GM21526 (cell line): Measurements from ENCODE around the gene PCDHGB3.
"Not testable (repeated sequence)": the region's sequence is repeated elsewhere in the genome, so short reads cannot be mapped to it uniquely, and the experiment has no call there.

Experiments
- ATAC-seq: cut with Tn5 transposase; IDR thresholded peaks from one replicate; pipeline ENCODE4 v1.9.1; 2021; ENCODE audit warnings: moderate library complexity; ENCODE audit not compliant: unreplicated experiment, low FRiP score

Gene PCDHGB3

DNA sequence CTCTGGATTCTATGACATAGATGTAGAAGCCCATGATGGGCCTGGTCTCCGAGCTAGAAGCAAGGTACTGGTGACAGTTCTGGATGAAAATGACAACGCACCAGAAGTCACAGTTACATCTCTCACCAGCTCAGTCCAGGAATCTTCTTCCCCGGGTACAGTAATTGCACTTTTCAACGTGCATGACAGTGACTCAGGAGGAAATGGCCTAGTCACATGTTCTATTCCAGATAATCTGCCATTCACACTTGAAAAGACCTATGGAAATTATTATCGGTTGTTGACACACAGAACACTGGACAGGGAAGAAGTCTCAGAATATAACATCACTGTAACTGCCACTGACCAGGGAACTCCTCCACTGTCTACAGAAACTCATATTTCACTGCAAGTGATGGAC lies 13.9 kb upstream of the PCDHGB3 start:
- ATAC-seq = no peak

- ATAC-seq = no peak
Measured at GRCh38 chr5:141356950-141357349, 13.1 kb upstream of the PCDHGB3 start.

GRCh38 chr5:141359790-141360426 lies 10.1 kb upstream of the PCDHGB3 start, which contains the start of gene PCDHGB2:
Gene PCDHGB2, plus strand, starts transcription at chr5:141359994. Its CDS starts 142 bp downstream, at chr5:141360136.
- ATAC-seq = no peak

GRCh38 chr5:141360685-141361084 lies 9.4 kb upstream of the PCDHGB3 start:
- no peak for ATAC-seq

GRCh38 chr5:141362719-141363118 lies 7.3 kb upstream of the PCDHGB3 start:
- ATAC-seq = no peak

GRCh38 chr5:141363952-141364660 lies 5.9 kb upstream of the PCDHGB3 start, which contains the start of gene PCDHGA5:
Gene PCDHGA5, plus strand, starts transcription at chr5:141364162. Its CDS starts 169 bp downstream, at chr5:141364331.
- no peak for ATAC-seq

DNA sequence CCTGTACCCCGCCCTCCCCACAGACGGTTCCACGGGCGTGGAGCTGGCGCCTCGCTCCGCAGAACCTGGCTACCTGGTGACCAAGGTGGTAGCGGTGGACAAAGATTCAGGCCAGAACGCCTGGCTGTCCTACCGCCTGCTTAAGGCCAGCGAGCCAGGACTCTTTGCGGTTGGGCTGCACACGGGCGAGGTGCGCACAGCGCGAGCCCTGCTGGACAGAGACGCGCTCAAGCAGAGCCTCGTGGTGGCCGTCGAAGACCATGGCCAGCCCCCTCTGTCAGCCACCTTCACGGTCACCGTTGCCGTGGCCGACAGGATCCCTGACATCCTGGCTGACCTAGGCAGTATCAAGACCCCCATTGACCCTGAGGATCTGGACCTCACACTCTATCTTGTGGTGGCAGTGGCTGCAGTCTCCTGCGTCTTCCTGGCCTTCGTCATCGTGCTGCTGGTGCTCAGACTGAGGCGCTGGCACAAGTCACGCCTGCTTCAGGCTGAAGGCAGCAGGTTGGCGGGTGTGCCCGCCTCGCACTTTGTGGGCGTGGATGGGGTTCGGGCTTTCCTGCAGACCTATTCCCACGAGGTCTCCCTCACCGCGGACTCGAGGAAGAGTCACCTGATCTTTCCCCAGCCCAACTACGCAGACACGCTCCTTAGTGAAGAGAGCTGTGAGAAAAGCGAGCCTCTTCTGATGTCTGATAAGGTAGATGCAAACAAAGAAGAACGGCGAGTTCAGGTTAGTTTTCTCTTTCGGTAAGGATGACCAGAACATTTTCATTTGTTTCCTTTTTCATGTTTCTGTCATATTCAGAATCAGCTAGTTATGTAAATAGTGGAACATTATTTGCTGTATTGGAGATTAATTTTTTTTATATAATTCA lies 3.8 kb upstream of the PCDHGB3 start:
- ATAC-seq = no peak

DNA sequence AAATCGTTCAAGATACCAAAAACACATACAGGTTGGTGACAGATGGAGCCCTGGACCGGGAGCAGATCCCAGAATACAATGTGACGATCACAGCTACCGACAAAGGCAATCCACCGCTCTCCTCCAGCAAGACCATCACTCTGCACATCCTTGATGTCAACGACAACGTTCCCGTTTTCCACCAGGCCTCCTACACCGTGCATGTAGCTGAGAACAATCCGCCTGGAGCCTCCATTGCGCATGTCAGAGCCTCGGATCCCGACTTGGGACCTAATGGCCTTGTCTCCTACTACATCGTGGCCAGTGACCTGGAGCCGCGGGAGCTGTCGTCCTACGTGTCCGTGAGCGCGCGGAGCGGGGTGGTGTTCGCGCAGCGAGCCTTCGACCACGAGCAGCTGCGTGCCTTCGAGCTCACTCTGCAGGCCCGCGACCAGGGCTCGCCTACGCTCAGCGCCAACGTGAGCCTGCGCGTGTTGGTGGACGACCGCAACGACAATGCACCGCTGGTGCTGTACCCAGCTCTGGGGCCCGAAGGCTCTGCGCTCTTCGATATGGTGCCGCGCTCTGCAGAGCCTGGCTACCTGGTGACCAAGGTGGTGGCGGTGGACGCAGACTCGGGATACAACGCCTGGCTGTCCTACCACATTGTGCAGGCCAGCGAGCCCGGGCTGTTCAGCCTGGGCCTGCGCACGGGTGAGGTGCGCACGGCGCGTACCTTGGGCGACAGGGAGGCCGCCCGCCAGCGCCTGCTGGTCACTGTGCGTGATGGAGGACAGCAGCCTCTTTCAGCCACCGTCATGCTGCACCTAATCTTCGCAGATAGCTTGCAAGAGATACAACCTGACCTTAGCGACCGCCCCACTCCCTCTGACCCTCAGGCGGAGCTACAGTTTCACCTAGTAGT lies 1.8 kb downstream of the PCDHGB3 start:
- ATAC-seq = no peak

DNA sequence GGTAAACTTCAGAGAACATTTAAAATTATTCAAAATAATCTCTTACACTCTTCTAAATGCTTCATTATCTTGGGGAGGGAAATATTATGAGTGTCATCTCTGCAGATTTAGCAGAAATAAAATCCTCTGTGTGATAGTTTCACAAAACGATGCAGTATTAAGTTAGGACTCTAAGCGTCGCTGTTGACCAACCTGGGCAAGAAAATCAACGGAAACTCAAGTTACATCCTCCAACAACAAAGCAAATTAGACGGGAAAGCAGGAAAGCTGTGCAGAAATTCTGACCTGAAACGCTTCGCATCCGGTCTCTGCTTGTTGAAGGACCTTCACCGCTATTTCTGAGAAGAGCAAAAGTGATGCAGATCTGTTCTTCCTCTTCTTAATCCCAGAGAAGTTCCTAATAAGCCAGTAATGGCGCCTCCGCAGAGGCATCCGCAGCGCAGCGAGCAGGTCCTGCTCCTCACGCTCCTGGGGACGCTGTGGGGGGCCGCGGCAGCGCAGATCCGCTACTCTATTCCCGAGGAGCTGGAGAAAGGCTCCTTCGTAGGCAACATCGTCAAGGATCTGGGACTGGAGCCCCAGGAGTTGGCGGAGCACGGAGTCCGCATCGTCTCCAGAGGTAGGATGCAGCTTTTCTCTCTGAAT lies 3.8 kb downstream of the PCDHGB3 start, which contains the start of gene PCDHGA6:
Gene PCDHGA6, plus strand, starts transcription at position 219 of the 645 bp plus-strand sequence. Its CDS starts 193 bp downstream, at position 412.
- no peak for ATAC-seq

- no peak for ATAC-seq
Measured at GRCh38 chr5:141374627-141375026, 4.6 kb downstream of the PCDHGB3 start.

DNA sequence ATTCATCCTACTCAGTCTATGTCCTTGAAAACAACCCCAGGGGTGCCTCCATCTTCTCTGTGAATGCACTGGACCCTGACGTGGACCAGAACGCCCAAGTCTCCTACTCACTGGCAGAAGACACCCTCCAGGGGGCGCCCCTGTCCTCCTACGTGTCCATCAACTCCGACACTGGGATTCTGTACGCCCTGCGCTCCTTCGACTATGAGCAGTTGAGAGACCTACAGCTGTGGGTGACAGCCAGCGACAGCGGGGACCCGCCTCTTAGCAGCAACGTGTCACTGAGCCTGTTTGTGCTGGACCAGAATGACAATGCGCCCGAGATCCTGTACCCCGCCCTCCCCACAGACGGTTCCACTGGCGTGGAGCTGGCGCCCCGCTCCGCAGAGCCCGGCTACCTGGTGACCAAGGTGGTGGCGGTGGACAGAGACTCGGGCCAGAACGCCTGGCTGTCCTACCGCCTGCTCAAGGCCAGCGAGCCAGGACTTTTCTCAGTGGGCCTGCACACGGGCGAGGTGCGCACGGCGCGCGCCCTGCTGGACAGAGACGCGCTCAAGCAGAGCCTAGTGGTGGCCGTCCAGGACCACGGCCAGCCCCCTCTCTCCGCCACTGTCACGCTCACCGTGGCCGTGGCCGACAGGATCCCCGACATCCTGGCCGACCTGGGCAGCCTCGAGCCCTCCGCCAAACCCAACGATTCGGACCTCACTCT lies 5.6 kb downstream of the PCDHGB3 start:
- ATAC-seq = not testable (repeated sequence)

- ATAC-seq = no peak
Measured at GRCh38 chr5:141382469-141383294, 12.6 kb downstream of the PCDHGB3 start, which contains the start of gene PCDHGA7. Gene PCDHGA7, plus strand, starts transcription at chr5:141382742. Its CDS starts 158 bp downstream, at chr5:141382900.

- ATAC-seq = no peak
Measured at GRCh38 chr5:141383345-141383744, 13.3 kb downstream of the PCDHGB3 start.

- ATAC-seq = no peak
Measured at GRCh38 chr5:141384471-141385267, 14.6 kb downstream of the PCDHGB3 start.

DNA sequence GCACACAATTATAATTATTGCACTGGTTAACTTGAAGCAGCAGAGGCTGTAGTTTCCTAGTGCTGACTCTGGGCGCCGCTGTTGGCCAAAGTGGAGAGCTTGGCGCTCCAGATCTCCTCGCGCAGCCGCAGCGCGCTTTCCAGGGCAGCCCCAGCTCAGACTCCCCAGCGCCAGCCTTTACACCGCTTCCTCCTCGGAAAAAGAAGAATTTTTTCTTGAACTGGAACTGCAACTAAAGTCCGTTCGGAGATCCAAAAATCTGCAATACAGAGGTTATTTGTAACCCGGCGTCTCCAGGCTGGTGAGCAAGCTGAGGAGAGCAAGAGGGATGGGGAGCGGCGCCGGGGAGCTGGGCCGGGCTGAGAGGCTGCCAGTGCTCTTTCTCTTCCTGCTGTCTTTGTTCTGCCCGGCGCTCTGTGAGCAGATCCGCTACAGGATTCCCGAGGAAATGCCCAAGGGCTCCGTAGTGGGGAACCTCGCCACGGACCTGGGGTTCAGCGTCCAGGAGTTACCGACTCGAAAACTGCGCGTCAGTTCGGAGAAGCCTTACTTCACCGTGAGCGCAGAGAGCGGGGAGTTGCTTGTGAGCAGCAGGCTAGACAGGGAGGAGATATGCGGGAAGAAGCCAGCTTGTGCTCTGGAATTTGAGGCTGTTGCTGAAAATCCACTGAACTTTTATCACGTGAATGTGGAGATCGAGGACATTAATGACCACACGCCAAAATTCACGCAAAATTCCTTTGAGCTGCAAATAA lies 17.7 kb downstream of the PCDHGB3 start, which contains the start of gene PCDHGB4:
Gene PCDHGB4, plus strand, starts transcription at position 142 of the 755 bp plus-strand sequence. Its CDS starts 187 bp downstream, at position 329.
- ATAC-seq = peak; percentile 97

DNA sequence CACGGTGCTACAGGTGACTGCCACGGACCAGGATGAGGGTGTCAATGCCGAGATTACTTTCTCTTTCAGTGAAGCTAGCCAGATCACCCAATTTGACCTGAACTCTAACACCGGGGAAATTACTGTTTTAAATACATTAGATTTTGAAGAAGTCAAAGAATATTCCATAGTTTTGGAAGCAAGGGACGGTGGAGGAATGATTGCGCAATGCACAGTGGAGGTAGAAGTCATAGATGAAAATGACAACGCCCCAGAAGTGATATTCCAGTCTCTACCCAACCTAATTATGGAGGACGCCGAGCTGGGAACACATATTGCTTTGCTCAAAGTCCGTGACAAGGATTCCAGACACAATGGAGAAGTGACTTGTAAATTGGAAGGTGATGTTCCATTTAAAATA lies 18.6 kb downstream of the PCDHGB3 start:
- ATAC-seq = no peak
